ENCODE results near the gene RAMACL.

- TF ChIP-seq CTCF (IDR thresholded peaks at IDR 0.05): no peak
- TF ChIP-seq POLR2A (IDR thresholded peaks at IDR 0.05): no peak
Measured at GRCh38 chr6:166559211-166559610, 27.3 kb downstream of the RAMACL start.

Data from uterus (tissue), 2 donors.